Cardiac muscle cell (in vitro differentiated cells and primary cell): ENCODE data around the gene FILIP1. TPM values are rescaled to one million over a fixed set of nuclear protein-coding genes. Genes with fewer than 3 reads are reported as not detected.

Experiments used
- DNase-seq, 2 donors: peaks; one replicate each; pipeline versions ENCODE4 v3.0.0 to v3.0.0-alpha.2; 2010 to 2017; ENCODE audit warnings: low read depth in 1 of 2, low spot score in 1 of 2
- H3K27ac ChIP-seq: fragments of 200-600 bp; sonication (generic); 2 replicates; pipeline ENCODE4 v1.5.1; 2016
- H3K27me3 ChIP-seq: fragments of 200-600 bp; sonication (generic); 2 replicates; pipeline ENCODE4 v1.6.0; 2016; ENCODE audit warnings: control low read depth
- H3K36me3 ChIP-seq: fragments of 200-600 bp; sonication (generic); 2 replicates; pipeline ENCODE4 v1.5.1; 2016; ENCODE audit warnings: control low read depth
- H3K4me1 ChIP-seq: fragments of 200-600 bp; sonication (generic); 2 replicates; pipeline ENCODE4 v1.8.1; 2017; ENCODE audit warnings: low read depth, mild to moderate bottlenecking, mixed run types
- H3K4me3 ChIP-seq: fragments of 200-600 bp; sonication (generic); 2 replicates; pipeline ENCODE4 v1.5.1; 2016; ENCODE audit warnings: mild to moderate bottlenecking
- H3K9me3 ChIP-seq: fragments of 200-600 bp; sonication (generic); 2 replicates; pipeline ENCODE4 v1.5.1; 2017; ENCODE audit warnings: low read depth, mild to moderate bottlenecking, control low read depth
- polyA plus RNA-seq: library from polyadenylated mRNA; unstranded; fragments of >200 nt; fragmentation: Nextera tagmentation; extraction: Ambion mirVana; gene quantifications from 2 replicates; pipeline ENCODE4 v1.2.1, GENCODE V29; 2016
- total RNA-seq: library from RNA; depleted of rRNA; stranded (reverse); fragments of >200 nt; gene quantifications from 2 replicates; pipeline ENCODE4 v1.2.3, GENCODE V29; 2016
- TF ChIP-seq, protein P1 (sequence below): IDR thresholded peaks from 2 replicates; pipeline ENCODE4 v1.5.1; 2012; ENCODE audit warnings: low read depth, mild to moderate bottlenecking, low read length

FILIP1 gene
- total and polyA plus RNA-seq, 2 experiments from 2014 or later: 64.8 to 107 TPM

DNA sequence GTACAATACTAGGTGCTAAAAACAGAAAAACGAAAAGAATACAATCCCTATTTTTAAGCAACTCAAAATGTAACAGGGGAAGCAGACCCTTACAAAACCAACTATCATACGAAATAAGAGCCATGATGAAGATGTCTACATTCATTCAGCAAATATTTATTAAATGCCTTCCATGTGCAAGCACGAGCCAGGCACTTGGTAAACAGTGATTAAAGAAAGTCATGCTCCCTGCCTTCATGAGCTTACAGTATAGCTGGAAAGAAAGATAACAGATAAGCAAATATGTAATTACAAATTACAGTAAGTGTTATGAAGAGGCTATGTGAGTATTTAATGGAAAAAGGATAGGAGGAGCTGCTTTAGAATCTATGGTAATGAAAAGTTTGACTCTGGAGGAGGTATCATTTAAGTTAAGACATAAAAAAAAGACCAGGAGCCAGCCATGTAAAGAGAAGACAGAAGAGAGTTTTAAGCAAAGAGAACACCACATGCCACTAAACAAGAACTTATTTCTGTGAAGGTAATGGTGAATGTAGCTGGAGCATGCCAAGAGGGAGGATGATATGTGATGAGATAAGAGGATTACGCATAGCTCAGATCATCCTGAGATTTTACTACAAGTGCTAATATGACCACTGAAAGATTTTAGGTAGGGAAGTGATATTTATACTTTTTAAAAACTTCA lies 230.7 kb downstream of the FILIP1 start:
- no peaks in the 10 kb centered on the region for H3K27me3 ChIP-seq
- peaks cover 28% of the 10 kb centered on the region for H3K36me3 ChIP-seq
- H3K4me3 ChIP-seq: no peak overlapping the region
- no peak overlapping the region for H3K27ac ChIP-seq
- peaks cover 9% of the 10 kb centered on the region for H3K4me1 ChIP-seq
- DNase-seq: no peak
- TF ChIP-seq, protein P1, sequence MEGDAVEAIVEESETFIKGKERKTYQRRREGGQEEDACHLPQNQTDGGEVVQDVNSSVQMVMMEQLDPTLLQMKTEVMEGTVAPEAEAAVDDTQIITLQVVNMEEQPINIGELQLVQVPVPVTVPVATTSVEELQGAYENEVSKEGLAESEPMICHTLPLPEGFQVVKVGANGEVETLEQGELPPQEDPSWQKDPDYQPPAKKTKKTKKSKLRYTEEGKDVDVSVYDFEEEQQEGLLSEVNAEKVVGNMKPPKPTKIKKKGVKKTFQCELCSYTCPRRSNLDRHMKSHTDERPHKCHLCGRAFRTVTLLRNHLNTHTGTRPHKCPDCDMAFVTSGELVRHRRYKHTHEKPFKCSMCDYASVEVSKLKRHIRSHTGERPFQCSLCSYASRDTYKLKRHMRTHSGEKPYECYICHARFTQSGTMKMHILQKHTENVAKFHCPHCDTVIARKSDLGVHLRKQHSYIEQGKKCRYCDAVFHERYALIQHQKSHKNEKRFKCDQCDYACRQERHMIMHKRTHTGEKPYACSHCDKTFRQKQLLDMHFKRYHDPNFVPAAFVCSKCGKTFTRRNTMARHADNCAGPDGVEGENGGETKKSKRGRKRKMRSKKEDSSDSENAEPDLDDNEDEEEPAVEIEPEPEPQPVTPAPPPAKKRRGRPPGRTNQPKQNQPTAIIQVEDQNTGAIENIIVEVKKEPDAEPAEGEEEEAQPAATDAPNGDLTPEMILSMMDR: no peak
- H3K9me3 ChIP-seq: no peaks in the 10 kb centered on the region

DNA sequence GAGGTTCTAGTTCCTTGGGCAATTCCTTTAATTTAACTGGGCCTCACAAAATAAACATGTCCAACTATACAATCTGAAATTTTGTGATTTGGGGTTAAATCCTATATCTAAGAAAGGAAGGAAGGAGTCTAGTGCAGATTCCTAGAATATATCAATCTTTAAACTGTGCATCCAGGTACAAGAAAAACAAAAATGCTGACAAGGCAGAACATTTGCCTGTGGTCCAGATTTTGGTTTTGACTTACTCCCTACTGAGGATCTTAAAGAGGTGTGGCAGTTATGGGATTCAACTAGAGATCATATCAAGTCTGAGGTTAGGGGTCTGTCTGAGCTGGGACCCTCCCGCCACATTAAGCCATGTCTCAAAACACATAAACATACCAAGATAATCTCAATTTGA lies 232.3 kb downstream of the FILIP1 start:
- Histone ChIP-seq H3K9me3 (no peaks in the 10 kb centered on the region), H3K36me3 (peaks cover 28% of the 10 kb centered on the region), H3K4me3 (no peak overlapping the region), H3K27me3 (no peaks in the 10 kb centered on the region), H3K27ac (no peak overlapping the region), H3K4me1 (peaks cover 17% of the 10 kb centered on the region)
- no peak for DNase-seq
- TF ChIP-seq, protein P1: no peak

DNA sequence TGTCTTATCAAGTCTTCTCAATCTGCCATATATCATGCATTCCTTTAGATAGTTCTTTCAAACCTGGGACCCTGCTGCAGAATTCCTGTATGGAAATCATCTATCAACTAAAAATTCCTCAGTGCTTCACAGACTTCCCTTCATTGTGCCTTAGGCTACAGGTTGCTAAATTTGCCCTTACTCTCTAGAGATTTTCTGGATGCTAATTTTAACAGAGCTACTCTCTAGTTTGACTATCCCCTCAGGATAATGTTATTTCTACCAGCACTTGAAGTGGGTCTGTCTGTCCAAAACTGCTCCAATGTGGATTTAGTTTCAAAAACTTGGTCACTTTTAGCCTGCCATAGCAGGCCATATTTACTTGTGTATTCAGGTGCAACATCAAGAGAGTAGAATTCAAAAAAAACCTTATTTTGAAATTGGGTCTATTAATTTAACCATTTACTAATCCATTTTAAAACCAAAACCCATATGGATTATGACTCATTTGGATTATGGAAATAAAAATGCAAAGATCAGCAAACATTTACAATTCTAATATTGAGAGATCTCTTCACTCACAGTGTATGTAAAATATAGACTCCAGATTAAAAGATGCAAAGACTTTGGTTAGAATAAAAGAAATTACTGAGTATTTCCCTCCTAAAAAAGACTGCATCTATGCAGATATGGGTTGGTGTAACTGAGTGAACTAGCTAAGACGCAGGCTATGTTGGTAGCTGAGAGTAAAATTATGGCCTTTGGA lies 236.1 kb downstream of the FILIP1 start:
- peaks cover 30% of the 10 kb centered on the region for H3K36me3 ChIP-seq
- TF ChIP-seq, protein P1: no peak

DNA sequence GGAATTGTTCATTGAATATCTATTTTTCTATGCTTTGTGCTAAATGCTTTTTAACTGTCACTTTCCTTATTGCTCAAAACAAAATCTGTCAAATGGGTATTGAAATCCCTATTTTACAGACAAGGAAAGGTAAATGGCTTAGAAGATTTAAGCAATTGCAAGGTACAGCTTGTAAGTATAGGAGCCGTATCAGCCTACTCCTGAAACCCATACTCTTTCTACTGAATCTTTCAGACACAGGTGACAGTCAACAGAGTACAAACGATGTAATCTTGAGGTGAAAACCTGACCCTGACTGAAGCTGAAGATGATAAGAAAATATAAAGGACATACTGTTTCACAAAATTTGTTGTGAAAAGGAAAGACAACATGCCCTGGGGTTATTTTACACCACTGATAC lies 243.0 kb downstream of the FILIP1 start:
- Histone ChIP-seq H3K4me1 (peaks cover 11% of the 10 kb centered on the region), H3K27ac (no peak overlapping the region), H3K36me3 (peaks cover 6% of the 10 kb centered on the region), H3K4me3 (no peak overlapping the region), H3K27me3 (no peaks in the 10 kb centered on the region), H3K9me3 (no peaks in the 10 kb centered on the region)
- TF ChIP-seq, protein P1: no peak
- no peak for DNase-seq

More for the DNA sequence above, 236.1 kb downstream of the FILIP1 start:
- Histone ChIP-seq H3K4me3 (no peak overlapping the region), H3K27me3 (no peaks in the 10 kb centered on the region), H3K9me3 (no peaks in the 10 kb centered on the region), H3K27ac (peak overlapping the region; percentile 68), H3K4me1 (peaks cover 29% of the 10 kb centered on the region)
- no peak for DNase-seq

DNA sequence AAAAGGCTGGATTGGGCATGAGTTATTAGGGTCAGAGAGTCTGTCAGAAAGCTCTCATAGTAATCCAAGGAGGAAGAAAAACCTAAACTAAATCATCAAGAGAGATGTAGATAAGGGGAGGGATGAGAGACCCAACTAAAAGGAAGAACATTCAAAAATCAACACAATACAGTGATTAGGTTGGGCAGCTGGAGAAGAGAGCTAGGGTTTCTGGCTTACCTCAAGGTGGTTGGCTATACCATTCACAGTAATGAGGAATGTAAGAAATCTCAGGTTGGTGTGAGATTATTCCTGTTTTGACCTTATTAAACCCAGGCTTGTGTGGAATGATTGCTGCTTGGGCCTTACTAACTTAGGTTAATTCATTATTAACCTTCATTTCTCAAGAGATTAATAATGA lies 243.8 kb downstream of the FILIP1 start:
- H3K27me3 ChIP-seq: no peaks in the 10 kb centered on the region
- no peak for DNase-seq
- no peak overlapping the region for H3K4me3 ChIP-seq
- no peaks in the 10 kb centered on the region for H3K36me3 ChIP-seq
- TF ChIP-seq, protein P1: no peak
- H3K27ac ChIP-seq: no peak overlapping the region
- peaks cover 11% of the 10 kb centered on the region for H3K4me1 ChIP-seq
- no peaks in the 10 kb centered on the region for H3K9me3 ChIP-seq
